K562 (cell line): ENCODE data around the gene CYSTM1. TPM values are rescaled to one million over a fixed set of nuclear protein-coding genes. Genes with fewer than 3 reads are reported as not detected.

Experiments used
- CGGBP1 ChIP-seq: fragments of 250-450 bp; sonication (Bioruptor Pico); IDR thresholded peaks from 2 replicates; pipeline ENCODE4 v1.9.0; 2021; ENCODE audit warnings: mild to moderate bottlenecking
- CTCFL ChIP-seq: IDR thresholded peaks from 2 replicates; pipeline ENCODE4 v1.6.1; 2011; ENCODE audit warnings: borderline replicate concordance, low read depth, mild to moderate bottlenecking, moderate library complexity, low read length; ENCODE audit not compliant: insufficient read depth, poor library complexity, severe bottlenecking
- ESRRA ChIP-seq: fragments of 450-650 bp; IDR thresholded peaks from 2 replicates; pipeline ENCODE4 v1.6.1; 2014; ENCODE audit warnings: low read depth, mild to moderate bottlenecking, moderate library complexity, borderline replicate concordance
- HNRNPH1 ChIP-seq: fragments of 200-400 bp; formaldehyde crosslinking; optimal IDR thresholded peaks from 2 replicates; pipeline ENCODE3; 2017; ENCODE audit warnings: low read depth, mild to moderate bottlenecking, low read length, moderate library complexity
- KDM2B ChIP-seq: fragments of 250-450 bp; sonication (Bioruptor Pico); IDR thresholded peaks from 2 replicates; pipeline ENCODE4 v1.8.0; 2021; ENCODE audit warnings: mild to moderate bottlenecking, moderate library complexity
- MIER1 ChIP-seq: fragments of 450-650 bp; IDR thresholded peaks from 2 replicates; pipeline ENCODE4 v1.6.1; 2016; ENCODE audit warnings: antibody characterized with exemption, mild to moderate bottlenecking, low read depth
- REST ChIP-seq, 2 experiments: fragments of 450-650 bp; formaldehyde crosslinking in 1 of 2; IDR thresholded peaks; 2 replicates each; pipeline versions ENCODE4 v1.4.0 to v1.6.1; 2014 to 2020; ENCODE audit warnings: mild to moderate bottlenecking in 2 of 2, borderline replicate concordance in 1 of 2, low read depth in 1 of 2
- SAFB ChIP-seq: fragments of 200-400 bp; formaldehyde crosslinking; IDR thresholded peaks from 2 replicates; pipeline ENCODE4 v1.6.1; 2017; ENCODE audit warnings: low read depth, low read length, borderline replicate concordance
- SIN3A ChIP-seq, 2 experiments: fragments of 150-350 bp in 1 of 2; IDR thresholded peaks; 2 replicates each; pipeline ENCODE4 v1.6.1; 2011 to 2016; ENCODE audit warnings: borderline replicate concordance in 2 of 2, low read depth in 2 of 2, low read length in 2 of 2, mild to moderate bottlenecking in 2 of 2, moderate library complexity in 2 of 2; ENCODE audit not compliant: control insufficient read depth in 1 of 2
- TFE3 ChIP-seq: fragments of 450-650 bp; formaldehyde crosslinking; IDR thresholded peaks from 2 replicates; pipeline ENCODE4 v1.4.0; 2020; ENCODE audit warnings: mild to moderate bottlenecking, mixed read lengths
- polyA plus RNA-seq, 8 experiments: library from polyadenylated mRNA; depleted of rRNA in 4 of 8; stranded (reverse) in 5 of 8; unstranded in 3 of 8; fragments of >200 nt; fragmentation: Nextera tagmentation in 2 of 8; fragmentation: Illumina TruSeq in 1 of 8; extraction: Ambion mirVana in 2 of 8; extraction: Trizol in 1 of 8; gene quantifications; 2 replicates each; pipeline versions ENCODE4 v1.2.1 to v1.2.3, GENCODE V29; 2011 to 2014; ENCODE audit warnings: inconsistent platforms in 1 of 8, missing spikeins in 1 of 8
- total RNA-seq, 7 experiments: library from RNA; depleted of rRNA in 6 of 7; stranded (reverse); fragments of >200 nt in 6 of 7; fragmentation: Illumina TruSeq in 2 of 7; extraction: Trizol in 2 of 7; gene quantifications; 2 replicates each; pipeline versions ENCODE4 v1.2.1 to v1.2.3, GENCODE V29; 2011 to 2021; ENCODE audit warnings: low replicate concordance in 1 of 7

The CYSTM1 gene
- total and polyA plus RNA-seq, 9 of the 15 experiments (the other 6 are each of a cell fraction or from before 2014, with no cell fraction given), result 76.1 to 422 (median 108) TPM

DNA sequence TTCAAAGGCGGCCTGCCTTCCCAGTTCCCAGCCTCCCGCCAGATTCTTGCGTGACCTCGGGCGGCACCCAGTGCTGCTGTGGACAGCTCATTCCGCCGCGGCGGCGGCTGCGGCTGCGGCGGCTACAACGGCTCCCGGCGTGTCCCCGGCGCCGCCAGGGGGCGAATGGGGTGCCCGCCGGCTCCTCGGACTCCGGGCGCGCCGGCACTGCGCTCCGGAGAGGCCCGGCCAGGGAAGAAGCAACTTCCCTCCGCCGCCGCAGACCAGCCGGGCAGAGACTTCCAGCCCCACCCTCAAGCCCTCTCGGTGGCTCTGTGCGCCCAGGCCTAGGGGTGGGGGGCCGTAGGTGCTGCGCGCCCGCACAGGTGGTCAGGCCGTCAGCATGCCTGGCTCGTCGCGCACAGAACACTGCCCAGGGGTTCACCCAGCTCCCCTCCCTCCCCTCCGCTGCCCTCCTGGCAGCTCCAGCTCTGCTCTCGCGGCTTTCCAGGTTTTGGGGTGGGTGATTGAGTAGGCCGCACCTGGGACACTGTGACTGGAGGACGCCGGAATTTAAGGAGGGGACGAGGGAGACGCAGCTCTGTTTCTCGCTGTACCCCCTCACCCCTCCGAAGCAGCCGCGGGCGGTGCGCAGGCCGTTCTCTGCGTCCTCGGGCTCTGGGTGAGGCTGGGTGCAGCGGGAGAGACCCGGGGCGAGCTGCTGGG, 29.0 kb upstream of the CYSTM1 start (continued):
- TF ChIP-seq REST (IDR thresholded peaks at IDR 0.05; ENCODE audit: borderline replicate concordance) (peak; percentile 98), REST (CRISPR knock-in tag; IDR thresholded peaks at IDR 0.05; ENCODE audit: low read depth) (peak; percentile 94), HNRNPH1 (no peak), CGGBP1 (CRISPR knock-in tag) (peak; percentile 89; the same call in 1 of the 2 replicates), SAFB (0 out of 2 replicates have a peak, but pooled peaks have one; percentile 54), MIER1 (no peak), SIN3A (IDR thresholded peaks at IDR 0.05; ENCODE audit: borderline replicate concordance in 2 of 2, control insufficient read depth in 1 of 2, low read depth in 2 of 2, low read length in 2 of 2) (peak in 1 of 2 experiments; percentile 39; a peak in 1 of 4 replicates), CTCFL (peak; percentile 84), ESRRA (peak; percentile 29; the same call in 1 of the 2 replicates), KDM2B (CRISPR knock-in tag) (peak; percentile 14; the same call in 1 of the 2 replicates), TFE3 (CRISPR knock-in tag) (no peak)
